ENCODE results near the gene C1GALT1C1L. TPM values are rescaled to one million over a fixed set of nuclear protein-coding genes. Genes with fewer than 3 reads are reported as not detected.

The C1GALT1C1L gene
- total RNA-seq, result under 1 TPM in 1 of 2 donors, not detected in 1; 0.95 TPM

DNA sequence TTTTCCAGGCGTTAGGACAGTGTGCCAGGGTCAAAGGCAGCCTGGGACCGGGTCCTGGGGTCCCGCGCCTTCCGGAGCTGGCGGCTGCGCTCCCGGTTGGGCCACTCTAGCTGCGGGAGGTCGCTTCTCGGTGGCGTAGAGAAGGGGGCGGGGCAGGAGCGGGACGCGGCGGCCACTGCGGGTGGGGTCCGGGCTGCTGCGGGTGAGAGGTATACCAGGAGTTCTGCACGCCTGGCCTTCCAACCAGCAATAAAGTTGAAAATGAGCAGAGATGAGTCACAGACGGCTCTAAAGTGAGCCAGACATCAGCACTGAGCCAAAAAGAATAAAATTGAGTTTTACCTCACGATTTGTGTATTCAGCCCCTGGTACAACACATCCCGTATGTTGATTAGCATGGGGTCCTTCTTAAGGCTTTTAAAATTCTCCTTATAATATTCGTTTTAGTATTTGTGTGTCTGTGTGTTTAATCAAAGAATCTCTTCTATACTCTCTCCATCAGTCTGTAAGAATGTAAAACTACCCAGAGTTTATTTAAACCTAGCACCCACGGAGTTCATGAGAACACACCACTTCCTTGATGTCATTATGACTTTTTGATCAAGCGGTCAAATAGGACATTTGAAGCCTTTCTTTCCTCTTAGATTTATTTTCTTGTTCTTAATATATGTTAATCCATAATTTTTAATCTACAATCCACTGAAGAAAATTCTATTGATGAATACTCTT, at the start of gene C1GALT1C1L:
Gene C1GALT1C1L, minus strand, starts transcription at position 108 of the 729 bp plus-strand sequence. Its CDS starts 107 bp downstream, at position 1.
- Histone ChIP-seq H3K36me3 (no peaks in the 10 kb centered on the region), H3K27me3 (replicated peaks; ENCODE audit: insufficient read depth) (no peaks in the 10 kb centered on the region), H3K9me3 (no peaks in the 10 kb centered on the region), H3K4me1 (ENCODE audit: control insufficient read depth in 1 of 2, low read depth in 2 of 2) (peaks cover 2 to 6% of the 10 kb centered on the region in 2 donors), H3K27ac (peak within 1 kb of the TSS; percentile 12 to 43), H3K4me3 (peak within 1 kb of the TSS; percentile 80)
- ATAC-seq (ENCODE audit: insufficient number of reproducible peaks, low FRiP score, low read depth) (peak; percentile 76), DNase-seq (ENCODE audit: low spot score) (no peak)
- TF ChIP-seq, protein P1, sequence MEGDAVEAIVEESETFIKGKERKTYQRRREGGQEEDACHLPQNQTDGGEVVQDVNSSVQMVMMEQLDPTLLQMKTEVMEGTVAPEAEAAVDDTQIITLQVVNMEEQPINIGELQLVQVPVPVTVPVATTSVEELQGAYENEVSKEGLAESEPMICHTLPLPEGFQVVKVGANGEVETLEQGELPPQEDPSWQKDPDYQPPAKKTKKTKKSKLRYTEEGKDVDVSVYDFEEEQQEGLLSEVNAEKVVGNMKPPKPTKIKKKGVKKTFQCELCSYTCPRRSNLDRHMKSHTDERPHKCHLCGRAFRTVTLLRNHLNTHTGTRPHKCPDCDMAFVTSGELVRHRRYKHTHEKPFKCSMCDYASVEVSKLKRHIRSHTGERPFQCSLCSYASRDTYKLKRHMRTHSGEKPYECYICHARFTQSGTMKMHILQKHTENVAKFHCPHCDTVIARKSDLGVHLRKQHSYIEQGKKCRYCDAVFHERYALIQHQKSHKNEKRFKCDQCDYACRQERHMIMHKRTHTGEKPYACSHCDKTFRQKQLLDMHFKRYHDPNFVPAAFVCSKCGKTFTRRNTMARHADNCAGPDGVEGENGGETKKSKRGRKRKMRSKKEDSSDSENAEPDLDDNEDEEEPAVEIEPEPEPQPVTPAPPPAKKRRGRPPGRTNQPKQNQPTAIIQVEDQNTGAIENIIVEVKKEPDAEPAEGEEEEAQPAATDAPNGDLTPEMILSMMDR (IDR thresholded peaks at IDR 0.05), result no peak

DNA sequence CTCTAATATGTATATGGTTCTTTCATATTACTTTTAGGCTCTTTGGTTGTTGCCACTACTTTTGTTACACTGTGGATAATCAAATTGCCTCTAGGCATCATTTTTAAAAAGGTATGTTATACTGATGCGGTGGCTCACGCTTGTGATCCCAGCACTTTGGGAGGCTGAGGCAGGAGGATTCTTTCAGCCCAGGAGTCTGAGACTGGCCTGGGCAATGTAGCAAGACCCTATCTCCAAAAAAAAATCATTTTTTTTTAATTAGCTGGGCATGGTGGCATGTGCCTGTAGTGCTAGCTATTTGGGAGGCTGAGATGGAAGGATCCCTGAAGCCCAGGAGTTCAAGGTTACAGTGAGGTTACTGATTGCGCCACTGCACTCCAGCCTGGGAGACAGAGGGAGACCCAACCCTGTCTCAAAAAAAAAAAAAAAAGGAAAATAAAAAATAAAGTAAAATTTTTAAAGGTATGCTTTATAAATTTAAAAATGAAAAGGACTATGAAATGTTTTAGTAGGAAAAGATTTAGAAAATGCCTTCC, 49.5 kb upstream of the C1GALT1C1L start:
- TF ChIP-seq, protein P1 (IDR thresholded peaks at IDR 0.05), result no peak
- Histone ChIP-seq H3K27ac (no peak overlapping the region), H3K27me3 (replicated peaks; ENCODE audit: insufficient read depth) (no peaks in the 10 kb centered on the region), H3K36me3 (no peaks in the 10 kb centered on the region), H3K4me1 (ENCODE audit: control insufficient read depth in 1 of 2, low read depth in 2 of 2) (peaks cover 0 to 7% of the 10 kb centered on the region in 2 donors), H3K4me3 (no peak overlapping the region), H3K9me3 (no peaks in the 10 kb centered on the region)
- ATAC-seq (ENCODE audit: insufficient number of reproducible peaks, low FRiP score, low read depth) (no peak), DNase-seq (ENCODE audit: low spot score) (no peak)

DNA sequence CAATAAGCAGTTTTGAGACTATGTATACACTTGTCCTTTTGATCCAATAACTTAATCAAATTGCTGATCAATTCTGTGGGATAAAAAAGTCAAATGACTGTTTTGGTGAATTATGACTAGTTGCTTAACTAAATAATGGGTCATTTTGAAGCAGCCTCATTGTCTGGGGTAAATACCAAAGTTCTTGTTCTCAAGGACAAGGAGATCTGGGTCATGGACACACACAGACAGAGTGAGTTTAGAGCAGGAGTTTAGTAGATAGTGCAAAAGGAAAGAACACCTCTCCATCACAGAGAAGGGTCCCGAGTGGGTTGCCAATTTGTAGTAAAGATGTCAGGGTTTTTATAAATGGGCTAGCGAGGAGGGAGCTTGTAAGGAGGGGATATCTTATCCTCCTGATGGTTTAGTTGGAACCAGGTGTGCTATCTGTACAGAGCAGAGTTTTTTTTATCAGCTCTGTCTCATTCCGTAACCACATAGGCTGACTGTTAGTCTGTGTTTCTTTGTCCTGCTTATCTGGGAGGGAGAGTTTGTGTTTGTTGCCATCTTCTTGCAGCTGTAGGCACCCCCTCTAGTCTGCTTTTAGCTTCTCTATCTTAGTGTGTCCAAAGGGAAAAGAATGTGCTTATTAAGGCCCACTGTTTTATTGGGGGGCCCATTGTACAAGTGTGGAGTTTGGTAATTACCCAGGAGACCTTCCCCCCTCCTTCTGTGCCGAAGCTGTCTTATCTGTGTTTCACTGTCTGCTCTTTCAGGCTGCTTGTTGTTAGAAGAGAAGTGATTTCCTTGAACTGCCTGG, 48.7 kb upstream of the C1GALT1C1L start:
- Histone ChIP-seq H3K36me3 (no peaks in the 10 kb centered on the region), H3K9me3 (no peaks in the 10 kb centered on the region), H3K27me3 (replicated peaks; ENCODE audit: insufficient read depth) (no peaks in the 10 kb centered on the region), H3K4me1 (ENCODE audit: control insufficient read depth in 1 of 2, low read depth in 2 of 2) (peaks cover 0 to 7% of the 10 kb centered on the region in 2 donors), H3K27ac (no peak overlapping the region), H3K4me3 (no peak overlapping the region)
- TF ChIP-seq, protein P1 (IDR thresholded peaks at IDR 0.05), result no peak
- ATAC-seq (ENCODE audit: insufficient number of reproducible peaks, low FRiP score, low read depth) (no peak), DNase-seq (ENCODE audit: low spot score) (no peak)

DNA sequence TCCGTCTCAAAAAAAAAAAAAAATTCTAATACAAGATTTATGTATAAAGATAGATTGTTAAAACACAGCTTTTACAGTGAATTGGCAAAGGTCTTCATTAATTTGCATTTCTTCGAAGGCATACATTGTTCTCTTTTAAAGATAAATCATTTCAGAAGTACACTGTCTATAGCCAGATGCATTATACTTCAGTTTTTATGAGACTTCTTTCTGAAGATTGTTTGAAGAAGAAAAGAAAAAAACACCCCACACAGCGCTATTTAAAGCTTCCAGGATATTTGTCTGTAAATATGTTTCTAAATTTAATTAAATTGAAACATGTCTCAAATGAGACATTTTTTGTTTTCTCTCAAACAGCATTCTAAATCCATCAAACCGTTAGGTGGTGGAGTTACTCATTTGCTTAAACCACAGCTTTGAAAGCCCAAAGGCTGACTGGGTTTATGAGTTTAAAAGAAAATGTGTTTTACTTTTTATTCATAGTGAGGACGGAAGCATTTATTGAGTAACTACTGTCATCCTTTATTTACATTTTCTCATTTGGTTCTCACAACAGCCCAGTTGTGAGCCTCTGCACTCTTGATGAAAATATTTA, 42.4 kb upstream of the C1GALT1C1L start:
- ATAC-seq (ENCODE audit: insufficient number of reproducible peaks, low FRiP score, low read depth) (no peak), DNase-seq (ENCODE audit: low spot score) (no peak)
- Histone ChIP-seq H3K4me1 (ENCODE audit: control insufficient read depth in 1 of 2, low read depth in 2 of 2) (no peaks in the 10 kb centered on the region), H3K27me3 (replicated peaks; ENCODE audit: insufficient read depth) (no peaks in the 10 kb centered on the region), H3K27ac (no peak overlapping the region), H3K9me3 (no peaks in the 10 kb centered on the region), H3K4me3 (no peak overlapping the region), H3K36me3 (no peaks in the 10 kb centered on the region)
- TF ChIP-seq, protein P1 (IDR thresholded peaks at IDR 0.05), result no peak

DNA sequence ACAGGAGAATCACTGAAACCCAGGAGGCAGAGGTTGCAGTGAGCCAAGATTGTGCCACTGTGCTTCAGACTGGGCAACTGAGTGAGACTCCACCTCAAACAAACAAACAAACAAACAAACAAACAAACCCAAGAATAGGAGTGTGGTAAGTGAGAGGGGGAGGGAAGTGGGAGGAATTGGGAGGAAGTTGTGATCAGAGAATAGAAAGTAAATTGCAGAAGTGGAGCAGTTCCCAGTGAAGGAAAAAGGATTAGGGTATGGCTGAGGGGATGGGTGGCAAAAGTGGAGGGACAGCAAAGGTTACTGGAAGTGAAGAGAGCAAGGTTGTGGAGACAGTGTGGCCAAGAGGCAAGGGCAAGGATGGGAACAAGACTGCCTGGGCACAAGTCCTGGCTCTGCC, 41.1 kb upstream of the C1GALT1C1L start:
- ATAC-seq (ENCODE audit: insufficient number of reproducible peaks, low FRiP score, low read depth), result no peak
- no peaks in the 10 kb centered on the region for H3K4me1 ChIP-seq (ENCODE audit: control insufficient read depth in 1 of 2, low read depth in 2 of 2)
- H3K36me3 ChIP-seq, result no peaks in the 10 kb centered on the region
- no peaks in the 10 kb centered on the region for H3K9me3 ChIP-seq
- TF ChIP-seq, protein P1 (IDR thresholded peaks at IDR 0.05), result no peak
- no peak for DNase-seq (ENCODE audit: low spot score)
- no peaks in the 10 kb centered on the region for H3K27me3 ChIP-seq (replicated peaks; ENCODE audit: insufficient read depth)
- no peak overlapping the region for H3K27ac ChIP-seq
- H3K4me3 ChIP-seq, result no peak overlapping the region
